Neural cell (in vitro differentiated cells): ENCODE data around the gene PTPN21. TPM values are rescaled to one million over a fixed set of nuclear protein-coding genes. Genes with fewer than 3 reads are reported as not detected.

Experiments used
- H2AFZ ChIP-seq: fragments of 200-600, 300-800 bp; sonication (generic), shearing (Covaris generic); 2 replicates; pipeline ENCODE4 v1.6.0; 2014; ENCODE audit warnings: low read depth, mild to moderate bottlenecking, antibody characterized with exemption, low read length, moderate library complexity
- H3F3A ChIP-seq: fragments of 200-600 bp; shearing (Covaris generic); 2 replicates; pipeline ENCODE4 v1.6.1; 2016; ENCODE audit warnings: mild to moderate bottlenecking, moderate library complexity, mixed read lengths, antibody characterized with exemption, low read length; ENCODE audit not compliant: insufficient read depth, poor library complexity, severe bottlenecking
- H3K27ac ChIP-seq: fragments of 200-600, 300-800 bp; sonication (generic), shearing (Covaris generic); 2 replicates; pipeline ENCODE4 v1.5.1; 2014; ENCODE audit warnings: mild to moderate bottlenecking, low read length, moderate library complexity
- H3K27me3 ChIP-seq: fragments of 300-800, 200-600 bp; sonication (generic), shearing (Covaris generic); 2 replicates; pipeline ENCODE4 v1.6.0; 2014; ENCODE audit warnings: mild to moderate bottlenecking, low read depth, low read length, moderate library complexity; ENCODE audit not compliant: insufficient read depth
- H3K36me3 ChIP-seq: fragments of 300-800, 200-600 bp; sonication (generic), shearing (Covaris generic); 2 replicates; pipeline ENCODE4 v1.5.1; 2014; ENCODE audit warnings: mild to moderate bottlenecking, antibody characterized with exemption, low read length, moderate library complexity; ENCODE audit not compliant: insufficient read depth
- H3K4me2 ChIP-seq: fragments of 300-800, 200-600 bp; sonication (generic), shearing (Covaris generic); 2 replicates; pipeline ENCODE4 v1.6.0; 2014; ENCODE audit warnings: mild to moderate bottlenecking, low read length
- H3K4me3 ChIP-seq: fragments of 300-800, 200-600 bp; sonication (generic), shearing (Covaris generic); 2 replicates; pipeline ENCODE4 v1.5.1; 2014; ENCODE audit warnings: mild to moderate bottlenecking, low read length, moderate library complexity
- H3K79me2 ChIP-seq: fragments of 200-600 bp; shearing (Covaris generic); replicated peaks from 2 replicates; pipeline ENCODE4 v1.6.0; 2014; ENCODE audit warnings: mild to moderate bottlenecking, low read length, moderate library complexity; ENCODE audit not compliant: insufficient read depth
- H3K9ac ChIP-seq: fragments of 300-800, 200-600 bp; sonication (generic), shearing (Covaris generic); 2 replicates; pipeline ENCODE4 v1.6.1; 2016; ENCODE audit warnings: mild to moderate bottlenecking, low read length, mixed read lengths
- H3K9me2 ChIP-seq: fragments of 200-600 bp; shearing (Covaris generic); 2 replicates; pipeline ENCODE4 v1.6.1; 2016; ENCODE audit warnings: mild to moderate bottlenecking, low read length, mixed read lengths; ENCODE audit not compliant: insufficient read depth
- H3K9me3 ChIP-seq: fragments of 200-600, 300-800 bp; sonication (generic), shearing (Covaris generic); 2 replicates; pipeline ENCODE4 v1.6.1; 2016; ENCODE audit warnings: mild to moderate bottlenecking, mixed run types, low read length, moderate library complexity, mixed read lengths
- H4K20me1 ChIP-seq: fragments of 200-600 bp; shearing (Covaris generic); 2 replicates; pipeline ENCODE4 v1.6.1; 2016; ENCODE audit warnings: mild to moderate bottlenecking, mixed run types; ENCODE audit not compliant: insufficient read depth
- CTCF ChIP-seq: fragments of 450-650 bp; IDR thresholded peaks from 2 replicates; pipeline ENCODE4 v1.5.1; 2014; ENCODE audit warnings: antibody characterized with exemption, mild to moderate bottlenecking, moderate library complexity; ENCODE audit not compliant: poor library complexity, severe bottlenecking
- EP300 ChIP-seq: fragments of 450-650 bp; conservative IDR thresholded peaks from 2 replicates; pipeline ENCODE4 v1.6.1; 2014; ENCODE audit warnings: antibody characterized with exemption, mild to moderate bottlenecking, moderate library complexity; ENCODE audit not compliant: poor library complexity, severe bottlenecking
- EZH2 ChIP-seq: fragments of 200-600, 300-800 bp; shearing (Covaris generic), sonication (generic); IDR thresholded peaks from 2 replicates; pipeline ENCODE4 v1.6.1; 2014; ENCODE audit warnings: antibody characterized with exemption, low read length, borderline replicate concordance, mild to moderate bottlenecking; ENCODE audit not compliant: insufficient read depth, poor library complexity, severe bottlenecking
- MXI1 ChIP-seq: fragments of 450-650 bp; conservative IDR thresholded peaks from 2 replicates; pipeline ENCODE4 v1.6.1; 2014; ENCODE audit warnings: antibody characterized with exemption, mild to moderate bottlenecking; ENCODE audit not compliant: poor library complexity, severe bottlenecking
- POLR2AphosphoS5 ChIP-seq: IDR thresholded peaks from 2 replicates; pipeline ENCODE4 v1.6.1; 2012
- RAD21 ChIP-seq: fragments of 450-650 bp; conservative IDR thresholded peaks from 2 replicates; pipeline ENCODE4 v1.6.1; 2014; ENCODE audit warnings: antibody characterized with exemption, mild to moderate bottlenecking, moderate library complexity
- REST ChIP-seq: IDR thresholded peaks from 2 replicates; pipeline ENCODE4 v1.6.1; 2012; ENCODE audit warnings: borderline replicate concordance
- SMC3 ChIP-seq: fragments of 450-650 bp; conservative IDR thresholded peaks from 2 replicates; pipeline ENCODE4 v1.6.1; 2014; ENCODE audit warnings: antibody characterized with exemption, mild to moderate bottlenecking, moderate library complexity; ENCODE audit not compliant: poor library complexity
- TAF1 ChIP-seq: IDR thresholded peaks from 2 replicates; pipeline ENCODE4 v1.6.1; 2012; ENCODE audit warnings: low read depth
- polyA plus RNA-seq: library from polyadenylated mRNA; depleted of rRNA; stranded (reverse); fragments of >200 nt; gene quantifications from 2 replicates; pipeline ENCODE4 v1.2.3, GENCODE V29; 2014

Gene PTPN21
- polyA plus RNA-seq, 1 donor from 2014 or later = 4.1 TPM

- TF ChIP-seq EZH2 = no peak
- no peak for TF ChIP-seq MXI1
- no peak for TF ChIP-seq RAD21
- no peak for TF ChIP-seq EP300
- TF ChIP-seq CTCF = no peak
- no peak for TF ChIP-seq TAF1
- TF ChIP-seq POLR2AphosphoS5 = no peak
- no peak for TF ChIP-seq REST
- no peak for TF ChIP-seq SMC3
- Histone ChIP-seq H3K9me2 (no peaks in the 10 kb centered on the region), H3K27me3 (no peaks in the 10 kb centered on the region), H4K20me1 (no peaks in the 10 kb centered on the region), H3F3A (no peaks in the 10 kb centered on the region), H3K9me3 (no peaks in the 10 kb centered on the region), H3K36me3 (peaks cover 2% of the 10 kb centered on the region), H2AFZ (no peak overlapping the region), H3K4me3 (no peak overlapping the region), H3K4me2 (no peak overlapping the region), H3K9ac (no peak overlapping the region), H3K79me2 (no peaks in the 10 kb centered on the region), H3K27ac (no peak overlapping the region)
These were observed 73.0 kb downstream of the PTPN21 start for GRCh38 chr14:88481794-88482193.

GRCh38 chr14:88481059-88481458 is 73.7 kb downstream of the PTPN21 start:
- Histone ChIP-seq H3F3A (no peaks in the 10 kb centered on the region), H3K36me3 (peaks cover 9% of the 10 kb centered on the region), H3K79me2 (no peaks in the 10 kb centered on the region), H4K20me1 (no peaks in the 10 kb centered on the region), H3K4me2 (no peak overlapping the region), H3K9ac (no peak overlapping the region), H3K9me2 (no peaks in the 10 kb centered on the region), H3K9me3 (no peaks in the 10 kb centered on the region), H3K4me3 (no peak overlapping the region), H3K27me3 (no peaks in the 10 kb centered on the region), H2AFZ (no peak overlapping the region), H3K27ac (no peak overlapping the region)
- TF ChIP-seq CTCF = no peak
- TF ChIP-seq MXI1 = no peak
- TF ChIP-seq TAF1 = no peak
- no peak for TF ChIP-seq EP300
- no peak for TF ChIP-seq RAD21
- no peak for TF ChIP-seq EZH2
- no peak for TF ChIP-seq POLR2AphosphoS5
- TF ChIP-seq SMC3 = no peak
- TF ChIP-seq REST = no peak
